ENCODE measurements around the gene SP140L. TPM values are rescaled to one million over a fixed set of nuclear protein-coding genes. Genes with fewer than 3 reads are reported as not detected.
"Not testable (repeated sequence)": the region's sequence is repeated elsewhere in the genome, so short reads cannot be mapped to it uniquely, and the experiment has no call there.

Gene SP140L
- total RNA-seq, 3 donors from 2014 or later (not counting 1 experiment from before 2014, with no cell fraction given): 58.4 to 92.6 (median 73.4) TPM

- ATAC-seq (peak in 2 of 3 donors; percentile 14 to 41), DNase-seq (peak in 1 of 2 donors; percentile 50)
- Mint-ChIP-seq H3K27ac (peak overlapping the region; percentile 51 to 79), H3K36me3 (peaks cover 18% of the 10 kb centered on the region), H3K9me3 (peaks cover 5 to 6% of the 10 kb centered on the region in 2 donors), H3K4me3 (peak overlapping the region; percentile 37), H3K27me3 (ENCODE audit: low read depth in 2 of 2) (no peaks in the 10 kb centered on the region), H3K4me1 (peaks cover 71 to 74% of the 10 kb centered on the region in 2 donors)
- Histone ChIP-seq H3K27ac (ENCODE audit: low read length) (peak overlapping the region; percentile 9), H3K4me3 (ENCODE audit: low read length) (no peak overlapping the region), H3K27me3 (ENCODE audit: control insufficient read depth, insufficient read depth, low read length) (no peaks in the 10 kb centered on the region), H3K4me1 (ENCODE audit: control insufficient read depth, insufficient read depth, low read length) (peaks cover 18% of the 10 kb centered on the region), H3K36me3 (ENCODE audit: control insufficient read depth, insufficient read depth, low read length) (peaks cover 36% of the 10 kb centered on the region), H3K9me3 (ENCODE audit: control insufficient read depth, insufficient read depth, low read length) (peaks cover 7% of the 10 kb centered on the region)
- intact Hi-C loops (cut with micrococcal nuclease): no loop called here
- TF ChIP-seq CTCF (IDR thresholded peaks at IDR 0.05): no peak
- WGBS (ENCODE audit: insufficient coverage): 66% methylated on average over 1 of the region's 1 CpG
Observed at GRCh38 chr2:230430957-230431910, 104.2 kb downstream of the SP140L start.

- Mint-ChIP-seq H3K27ac (peak overlapping the region; percentile 73 to 85), H3K36me3 (peaks cover 14% of the 10 kb centered on the region), H3K27me3 (ENCODE audit: low read depth in 2 of 2) (no peaks in the 10 kb centered on the region), H3K4me1 (peaks cover 68 to 69% of the 10 kb centered on the region in 2 donors), H3K9me3 (peaks cover 0 to 3% of the 10 kb centered on the region in 2 donors), H3K4me3 (no peak overlapping the region)
- Histone ChIP-seq H3K27me3 (ENCODE audit: control insufficient read depth, insufficient read depth, low read length) (no peaks in the 10 kb centered on the region), H3K36me3 (ENCODE audit: control insufficient read depth, insufficient read depth, low read length) (peaks cover 29% of the 10 kb centered on the region), H3K9me3 (ENCODE audit: control insufficient read depth, insufficient read depth, low read length) (peaks cover 2% of the 10 kb centered on the region), H3K27ac (ENCODE audit: low read length) (peak overlapping the region; percentile 59), H3K4me3 (ENCODE audit: low read length) (no peak overlapping the region), H3K4me1 (ENCODE audit: control insufficient read depth, insufficient read depth, low read length) (peaks cover 15% of the 10 kb centered on the region)
- WGBS (ENCODE audit: insufficient coverage): 76% methylated on average over 4 of the region's 4 CpGs
- no peak for TF ChIP-seq CTCF (IDR thresholded peaks at IDR 0.05)
- peak; percentile 43 to 73 (median 52) for ATAC-seq
- no peak for DNase-seq
- intact Hi-C loops (cut with micrococcal nuclease): no loop called here
Observed at GRCh38 chr2:230434677-230435324, 107.8 kb downstream of the SP140L start.

- Histone ChIP-seq H3K4me1 (ENCODE audit: control insufficient read depth, insufficient read depth, low read length) (peaks cover 9% of the 10 kb centered on the region), H3K4me3 (ENCODE audit: low read length) (no peak overlapping the region), H3K27ac (ENCODE audit: low read length) (no peak overlapping the region), H3K9me3 (ENCODE audit: control insufficient read depth, insufficient read depth, low read length) (peaks cover 2% of the 10 kb centered on the region), H3K36me3 (ENCODE audit: control insufficient read depth, insufficient read depth, low read length) (peaks cover 23% of the 10 kb centered on the region), H3K27me3 (ENCODE audit: control insufficient read depth, insufficient read depth, low read length) (no peaks in the 10 kb centered on the region)
- peaks cover 12% of the 10 kb centered on the region for H3K36me3 Mint-ChIP-seq
- intact Hi-C loops (cut with micrococcal nuclease): no loop called here
- H3K9me3 Mint-ChIP-seq: peaks cover 0 to 3% of the 10 kb centered on the region in 2 donors
- no peak for TF ChIP-seq CTCF (IDR thresholded peaks at IDR 0.05)
- no peaks in the 10 kb centered on the region for H3K27me3 Mint-ChIP-seq (ENCODE audit: low read depth in 2 of 2)
- H3K4me3 Mint-ChIP-seq: no peak overlapping the region
- peak overlapping the region; percentile 73 to 85 for H3K27ac Mint-ChIP-seq
- DNase-seq (no peak), ATAC-seq (no peak)
- WGBS (ENCODE audit: insufficient coverage): 100% methylated on average over 2 of the region's 2 CpGs
- peaks cover 66% of the 10 kb centered on the region in 2 donors for H3K4me1 Mint-ChIP-seq
Observed at GRCh38 chr2:230435431-230435830, 108.4 kb downstream of the SP140L start.

- H3K9me3 Mint-ChIP-seq; intact Hi-C loops (cut with micrococcal nuclease); ATAC-seq; H3K4me3 ChIP-seq (ENCODE audit: low read length); H3K27me3 ChIP-seq (ENCODE audit: control insufficient read depth, insufficient read depth, low read length); H3K27me3 Mint-ChIP-seq (ENCODE audit: low read depth in 2 of 2); H3K9me3 ChIP-seq (ENCODE audit: control insufficient read depth, insufficient read depth, low read length); H3K4me1 ChIP-seq (ENCODE audit: control insufficient read depth, insufficient read depth, low read length); DNase-seq; H3K27ac ChIP-seq (ENCODE audit: low read length): not testable (repeated sequence)
- peak overlapping the region; percentile 85 to 86 for H3K27ac Mint-ChIP-seq
- peaks cover 60 to 61% of the 10 kb centered on the region in 2 donors for H3K4me1 Mint-ChIP-seq
- H3K36me3 ChIP-seq (ENCODE audit: control insufficient read depth, insufficient read depth, low read length): peaks cover 29% of the 10 kb centered on the region
- H3K36me3 Mint-ChIP-seq: peaks cover 12% of the 10 kb centered on the region
- peak overlapping the region; percentile 83 for H3K4me3 Mint-ChIP-seq
Observed at GRCh38 chr2:230439121-230439520, 112.1 kb downstream of the SP140L start.
